Tongue (tissue), 2 donors: ENCODE data around the gene ANKS3. TPM values are rescaled to one million over a fixed set of nuclear protein-coding genes. Genes with fewer than 3 reads are reported as not detected.
"Not testable (repeated sequence)": the region's sequence is repeated elsewhere in the genome, so short reads cannot be mapped to it uniquely, and the experiment has no call there.

Experiments used
- DNase-seq: peaks from one replicate; pipeline ENCODE4 v3.0.0-alpha.2; 2015
- total RNA-seq: library from RNA; depleted of rRNA; stranded (reverse); fragments of >200 nt; gene quantifications from one replicate; pipeline ENCODE4 v1.2.3, GENCODE V29; 2014

Gene ANKS3
- total RNA-seq, 1 donor from 2014 or later: 20.7 TPM

GRCh38 chr16:4754865-4755264 lies 20.8 kb upstream of the ANKS3 start:
- no peak for DNase-seq

- no peak for DNase-seq
Measured at GRCh38 chr16:4753227-4753626, 19.2 kb upstream of the ANKS3 start.

GRCh38 chr16:4752351-4753100 lies 18.5 kb upstream of the ANKS3 start:
- DNase-seq: no peak

GRCh38 chr16:4750896-4751295 lies 16.8 kb upstream of the ANKS3 start:
- DNase-seq: no peak

- DNase-seq: no peak
Measured at GRCh38 chr16:4749700-4750257, 15.7 kb upstream of the ANKS3 start.

GRCh38 chr16:4748682-4749411 lies 14.8 kb upstream of the ANKS3 start:
- no peak for DNase-seq

GRCh38 chr16:4747906-4748681 lies 14.0 kb upstream of the ANKS3 start:
- no peak for DNase-seq

- peak; percentile 52 for DNase-seq
Measured at GRCh38 chr16:4746991-4747574, 13.0 kb upstream of the ANKS3 start.

- no peak for DNase-seq
Measured at GRCh38 chr16:4746215-4746614, 12.1 kb upstream of the ANKS3 start.

GRCh38 chr16:4745274-4745569 lies 11.2 kb upstream of the ANKS3 start:
- no peak for DNase-seq

GRCh38 chr16:4744555-4745273 lies 10.6 kb upstream of the ANKS3 start:
- no peak for DNase-seq

GRCh38 chr16:4743226-4743878 lies 9.3 kb upstream of the ANKS3 start:
- no peak for DNase-seq

GRCh38 chr16:4738370-4738769 lies 4.3 kb upstream of the ANKS3 start:
- DNase-seq: not testable (repeated sequence)

- no peak for DNase-seq
Measured at GRCh38 chr16:4737545-4737944, 3.5 kb upstream of the ANKS3 start.

- no peak for DNase-seq
Measured at GRCh38 chr16:4736546-4736945, 2.5 kb upstream of the ANKS3 start.

GRCh38 chr16:4734730-4735535 lies 862 bp upstream of the ANKS3 start:
- DNase-seq: peak; percentile 94

- DNase-seq: no peak
Measured at GRCh38 chr16:4733747-4734062, 366 bp downstream of the ANKS3 start.

- DNase-seq: no peak
Measured at GRCh38 chr16:4733211-4733742, 794 bp downstream of the ANKS3 start.

- no peak for DNase-seq
Measured at GRCh38 chr16:4729876-4730275, 4.2 kb downstream of the ANKS3 start.

GRCh38 chr16:4728676-4729075 lies 5.4 kb downstream of the ANKS3 start:
- DNase-seq: no peak
